Fibroblast of peridontal ligament (primary cell): ENCODE measurements around the gene ABCD2.
"Not testable (repeated sequence)": the region's sequence is repeated elsewhere in the genome, so short reads cannot be mapped to it uniquely, and the experiment has no call there.

Source experiments
- DNase-seq: peaks from one replicate; pipeline ENCODE4 v3.0.0-alpha.2; 2010; ENCODE audit errors: extremely low read depth

The ABCD2 gene

GRCh38 chr12:39538679-39539104 lies 80.9 kb downstream of the ABCD2 start:
- no peak for DNase-seq

GRCh38 chr12:39533951-39534350 lies 85.7 kb downstream of the ABCD2 start:
- no peak for DNase-seq

GRCh38 chr12:39532448-39532847 lies 87.2 kb downstream of the ABCD2 start:
- no peak for DNase-seq

GRCh38 chr12:39526974-39527373 lies 92.6 kb downstream of the ABCD2 start:
- no peak for DNase-seq

- not testable (repeated sequence) for DNase-seq
These were observed 97.4 kb downstream of the ABCD2 start for GRCh38 chr12:39522167-39522566.

- no peak for DNase-seq
These were observed 109.6 kb downstream of the ABCD2 start for GRCh38 chr12:39510001-39510400.

GRCh38 chr12:39505554-39505953 lies 114.0 kb downstream of the ABCD2 start:
- no peak for DNase-seq

- DNase-seq: no peak
These were observed 114.6 kb downstream of the ABCD2 start for GRCh38 chr12:39505023-39505422.

GRCh38 chr12:39503439-39503838 lies 116.2 kb downstream of the ABCD2 start:
- DNase-seq: peak; percentile 31

- no peak for DNase-seq
These were observed 116.9 kb downstream of the ABCD2 start for GRCh38 chr12:39502726-39503125.
